Hypothalamus (tissue), 51 donors: ENCODE data around the gene ZNF433.
"Not testable (repeated sequence)": the region's sequence is repeated elsewhere in the genome, so short reads cannot be mapped to it uniquely, and the experiment has no call there.

Source experiments
- DNase-seq, 51 donors: peaks; one replicate each; lab custom pipeline; 2025; lab: John Stamatoyannopoulos, UW

ZNF433 gene

DNA sequence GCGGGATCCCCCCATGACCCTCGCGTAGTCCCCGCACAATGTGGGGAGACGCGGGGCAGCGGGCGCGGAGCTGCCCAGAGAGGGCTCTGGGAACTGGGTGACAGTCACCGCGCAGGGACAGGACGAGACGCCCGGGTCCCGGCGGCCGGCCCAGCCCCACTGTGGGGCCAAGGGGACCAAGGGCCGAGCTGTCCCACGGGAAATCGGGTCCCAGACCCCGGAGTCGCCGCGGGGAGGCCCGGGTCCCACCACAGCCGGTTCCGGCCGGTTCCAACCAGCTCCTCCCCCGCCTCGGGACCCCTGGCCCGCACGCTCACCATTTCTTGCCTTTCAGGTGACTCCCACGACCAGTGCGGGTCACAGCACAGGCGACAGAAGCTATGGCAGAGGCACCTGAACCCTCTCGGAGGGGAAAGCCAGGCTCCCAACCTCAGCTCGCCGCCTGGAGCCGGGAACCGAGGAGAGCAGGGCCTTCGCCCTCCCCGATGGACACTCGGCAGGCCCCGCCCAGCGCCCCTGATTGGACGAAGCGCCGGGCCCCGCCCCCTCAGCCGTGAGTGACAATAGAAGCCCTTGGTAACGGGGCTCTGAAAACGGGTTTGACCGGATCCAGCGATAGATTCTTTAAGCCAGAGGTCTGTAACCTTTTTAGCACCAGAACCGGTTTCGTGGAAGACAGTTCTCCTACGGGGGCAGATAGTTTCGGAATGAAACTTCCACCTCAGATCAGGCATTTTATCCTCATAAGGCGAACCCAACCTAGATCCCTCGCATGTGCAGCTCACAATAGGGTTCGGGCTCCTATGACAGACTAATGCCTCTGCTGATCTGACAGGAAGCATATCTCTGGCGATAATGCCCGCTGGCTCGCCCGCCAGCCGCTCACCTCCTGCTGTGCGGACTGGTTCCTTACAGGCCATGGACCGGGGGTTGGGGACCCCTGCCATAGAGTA, at the start of gene ZNF433:
ZNF433 (minus strand) TSS at position 460 of the 953 bp plus-strand sequence; CDS start at position 320, 140 bp downstream.
- DNase-seq = peak; percentile 45 to 95 (median 85)

DNA sequence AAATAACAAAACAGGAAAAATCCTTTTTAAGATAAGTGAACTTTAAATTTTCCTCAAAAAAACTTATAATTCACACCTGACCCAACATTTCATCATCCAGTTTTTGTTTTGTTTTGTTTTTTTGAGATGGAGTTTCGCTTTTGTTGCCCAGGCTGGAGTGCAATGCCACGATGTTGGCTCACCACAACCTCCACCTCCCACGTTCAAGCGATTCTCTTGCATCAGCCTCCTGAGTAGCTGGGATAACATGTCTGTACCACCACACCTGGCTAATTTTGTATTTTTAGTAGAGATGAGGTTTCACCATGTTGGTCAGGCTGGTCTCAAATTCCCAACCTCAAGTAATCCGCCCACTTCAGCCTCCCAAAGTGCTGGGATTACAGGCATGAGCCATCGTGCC, 47.9 kb upstream of the ZNF433 start:
- not testable (repeated sequence) for DNase-seq

DNA sequence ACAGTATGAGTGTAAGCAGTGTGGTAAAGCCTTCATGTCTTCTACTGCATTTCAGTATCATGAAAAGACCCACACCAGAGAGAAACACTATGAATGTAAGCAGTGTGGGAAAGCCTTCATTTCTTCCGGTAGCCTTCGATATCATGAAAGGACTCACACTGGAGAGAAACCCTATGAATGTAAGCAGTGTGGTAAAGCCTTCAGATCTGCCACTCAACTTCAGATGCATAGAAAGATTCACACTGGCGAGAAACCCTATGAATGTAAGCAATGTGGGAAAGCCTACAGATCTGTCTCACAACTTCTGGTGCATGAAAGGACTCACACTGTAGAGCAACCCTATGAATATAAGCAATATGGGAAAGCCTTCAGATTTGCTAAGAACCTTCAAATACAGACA, 41.9 kb upstream of the ZNF433 start:
- DNase-seq = no peak

DNA sequence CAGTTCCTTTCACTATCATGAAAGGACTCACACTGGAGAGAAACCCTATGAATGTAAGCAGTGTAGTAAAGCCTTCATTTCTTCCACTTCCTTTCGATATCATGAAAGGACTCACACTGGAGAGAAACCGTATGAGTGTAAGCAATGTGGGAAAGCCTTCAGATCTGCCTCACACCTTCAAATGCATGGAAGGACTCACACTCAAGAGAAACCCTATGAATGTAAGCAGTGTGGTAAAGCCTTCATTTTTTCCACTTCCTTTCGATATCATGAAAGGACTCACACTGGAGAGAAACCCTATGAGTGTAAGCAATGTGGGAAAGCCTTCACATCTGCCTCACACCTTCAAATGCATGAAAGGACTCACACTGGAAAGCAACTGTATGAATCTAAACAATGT, 40.9 kb upstream of the ZNF433 start:
- DNase-seq = not testable (repeated sequence)

DNA sequence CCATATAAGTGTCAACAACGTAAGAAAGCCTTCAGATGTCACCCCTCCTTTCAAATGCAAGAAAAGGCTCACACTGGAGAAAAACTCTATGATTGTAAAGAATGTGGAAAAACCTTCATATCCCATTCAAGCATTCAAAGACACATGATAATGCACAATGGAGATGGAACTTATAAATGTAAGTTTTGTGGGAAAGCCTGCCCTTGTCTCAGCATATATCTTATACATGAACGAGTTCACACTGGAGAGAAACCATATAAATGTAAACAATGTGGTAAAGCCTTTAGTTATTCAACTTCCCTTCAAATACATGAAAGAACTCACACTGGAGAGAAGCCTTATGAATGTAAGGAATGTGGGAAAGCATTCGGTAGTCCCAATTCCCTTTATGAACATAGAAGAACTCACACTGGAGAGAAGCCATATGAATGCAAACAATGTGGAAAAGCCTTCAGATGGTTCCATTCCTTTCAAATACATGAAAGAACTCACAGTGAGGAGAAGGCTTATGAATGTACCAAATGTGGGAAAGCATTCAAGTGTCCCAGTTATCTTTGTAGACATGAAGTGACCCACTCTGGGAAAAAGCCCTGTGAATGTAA, 40.2 kb upstream of the ZNF433 start:
- DNase-seq = no peak

DNA sequence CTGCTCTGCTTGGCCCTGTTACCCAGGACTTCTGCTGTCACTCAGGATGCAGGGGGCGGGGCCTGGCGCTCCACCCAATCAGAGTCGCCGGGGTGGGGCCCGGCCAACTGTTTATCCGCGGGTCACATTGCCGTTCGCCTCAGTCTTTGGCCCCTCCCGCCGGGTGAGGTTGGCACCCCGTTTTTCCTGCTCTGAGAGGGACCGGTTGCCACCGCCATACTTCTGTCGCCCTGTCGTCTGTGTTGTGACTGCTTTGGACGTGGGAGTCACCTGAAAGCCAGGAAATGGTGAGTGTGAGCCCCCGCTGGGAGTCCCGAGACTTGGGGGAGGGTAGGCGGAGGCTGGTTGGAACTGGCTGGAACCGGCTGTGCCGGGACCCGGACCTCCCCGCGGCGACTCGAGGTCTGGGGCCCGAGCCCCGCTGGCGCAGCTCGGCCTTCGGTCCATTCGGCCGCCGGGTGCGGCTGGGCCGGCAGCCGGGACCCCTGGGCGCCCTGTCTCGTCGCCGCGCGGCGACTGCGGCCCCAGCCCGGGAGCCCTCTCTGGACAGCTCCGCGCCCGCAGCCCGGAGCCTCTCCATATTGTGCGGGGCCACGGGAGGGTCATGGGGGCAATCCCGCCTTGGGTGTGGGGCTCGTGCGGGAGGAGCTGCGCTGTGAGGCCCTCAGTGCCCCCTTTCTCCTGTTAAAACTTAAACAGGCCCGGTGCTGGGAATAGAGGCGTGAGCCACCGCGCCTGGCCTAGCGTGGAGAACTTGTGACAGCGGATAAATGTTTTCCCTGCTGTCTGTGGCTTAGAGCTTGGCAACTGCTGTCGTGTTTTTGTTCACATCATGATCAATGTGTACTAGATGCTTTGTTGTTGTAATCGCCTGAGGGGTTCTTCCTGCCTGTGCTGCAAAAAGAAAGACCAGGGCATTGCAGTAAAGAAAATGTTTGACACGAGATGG, 29.4 kb upstream of the ZNF433 start, which contains the start of gene ZNF844:
ZNF844 (plus strand) TSS at position 142 of the 949 bp plus-strand sequence; CDS start at position 285, 143 bp downstream.
- DNase-seq = peak; percentile 66 to 99 (median 94)

DNA sequence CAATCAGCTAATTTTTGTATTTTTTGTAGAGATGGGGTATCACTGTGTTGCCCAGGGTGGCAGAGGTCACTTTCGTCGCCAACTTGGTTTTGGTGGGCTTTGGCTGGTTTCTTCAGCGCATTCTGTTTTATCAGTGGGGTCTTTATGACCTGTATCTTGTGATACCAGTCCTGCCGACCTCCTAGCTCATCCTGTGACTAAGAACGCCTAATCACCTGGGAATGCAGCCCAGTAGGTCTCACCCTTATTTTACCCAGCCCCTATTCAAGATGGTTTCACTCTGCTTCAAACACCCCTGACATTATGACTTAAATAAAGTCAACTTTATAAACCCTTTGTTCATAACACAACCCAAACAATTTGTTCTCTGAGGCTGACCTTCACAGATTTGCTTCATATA, 20.3 kb upstream of the ZNF433 start:
- DNase-seq = no peak

DNA sequence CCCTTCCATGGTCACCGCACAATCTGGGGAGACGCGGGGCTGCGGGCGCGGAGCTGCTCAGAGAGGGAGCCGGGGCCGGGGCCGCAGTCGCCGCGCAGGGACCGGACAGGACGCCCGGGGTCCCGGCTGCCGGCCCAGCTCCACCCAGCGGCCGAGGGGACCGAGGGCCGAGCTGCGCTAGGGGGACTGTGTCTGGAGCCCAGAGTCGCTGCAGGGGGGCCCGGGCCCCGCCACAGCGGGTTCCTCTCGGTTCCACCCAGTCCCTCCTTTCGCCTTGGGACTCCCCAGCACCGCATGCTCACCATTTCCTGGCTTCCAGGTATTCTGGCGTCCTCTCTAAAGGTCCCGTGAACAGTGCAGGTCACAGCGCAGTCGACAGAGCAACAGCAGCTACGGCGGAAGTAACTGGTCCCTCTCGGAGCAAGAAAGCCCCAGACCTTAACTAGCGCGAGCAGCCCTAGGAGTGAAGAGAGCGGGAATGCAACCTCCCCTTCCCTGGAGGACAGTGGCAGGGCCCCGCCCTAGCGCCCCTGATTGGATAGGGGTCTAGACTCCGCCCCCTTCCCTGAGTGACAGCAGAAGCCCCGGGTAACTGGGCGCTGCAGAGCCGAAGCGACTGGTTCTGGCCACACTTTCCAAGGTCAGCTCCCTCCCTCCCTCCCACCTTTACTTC, 17.2 kb upstream of the ZNF433 start, which contains the start of gene ZNF878:
ZNF878 (minus strand) TSS at position 465 of the 673 bp plus-strand sequence; CDS start at position 305, 160 bp downstream.
- peak; percentile 7 to 93 (median 77) for DNase-seq

DNA sequence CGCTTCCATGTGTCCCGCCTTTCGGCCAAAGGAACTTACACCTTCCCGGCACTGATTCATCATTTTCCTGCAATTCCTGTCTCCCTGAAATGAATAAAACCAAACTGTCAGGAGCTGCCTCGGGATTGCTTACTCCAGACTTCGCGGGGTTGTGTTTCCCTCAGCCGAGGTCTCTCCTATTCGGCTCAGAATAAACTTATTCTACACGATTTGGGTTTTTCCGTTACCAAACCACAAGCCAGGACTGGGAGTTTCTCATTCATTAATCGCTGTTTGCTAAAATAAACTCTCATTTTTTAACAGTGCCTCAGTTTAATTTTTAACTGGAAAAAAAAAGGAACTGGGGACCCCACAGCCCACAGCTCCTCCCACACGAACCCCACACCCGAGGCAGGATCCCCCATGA, 16.6 kb upstream of the ZNF433 start:
- DNase-seq = no peak

DNA sequence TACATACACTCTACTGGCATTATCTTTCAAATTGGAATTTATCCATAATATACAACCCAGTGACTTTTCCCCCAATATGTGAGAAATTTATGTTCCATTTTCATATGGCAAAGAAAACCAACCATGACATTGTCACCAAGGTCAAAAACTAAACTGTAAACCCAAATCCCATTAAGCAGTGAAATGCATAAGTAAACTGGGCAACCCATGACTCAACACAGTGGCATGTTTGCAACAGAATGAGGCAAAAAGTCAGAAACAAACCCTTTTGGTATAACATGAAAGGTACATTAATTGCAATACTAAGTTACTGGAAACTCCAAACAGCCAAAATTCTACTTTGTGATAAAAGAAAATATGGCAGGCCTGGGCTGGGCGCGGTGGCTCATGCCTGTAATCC, 12.4 kb upstream of the ZNF433 start:
- DNase-seq = no peak

DNA sequence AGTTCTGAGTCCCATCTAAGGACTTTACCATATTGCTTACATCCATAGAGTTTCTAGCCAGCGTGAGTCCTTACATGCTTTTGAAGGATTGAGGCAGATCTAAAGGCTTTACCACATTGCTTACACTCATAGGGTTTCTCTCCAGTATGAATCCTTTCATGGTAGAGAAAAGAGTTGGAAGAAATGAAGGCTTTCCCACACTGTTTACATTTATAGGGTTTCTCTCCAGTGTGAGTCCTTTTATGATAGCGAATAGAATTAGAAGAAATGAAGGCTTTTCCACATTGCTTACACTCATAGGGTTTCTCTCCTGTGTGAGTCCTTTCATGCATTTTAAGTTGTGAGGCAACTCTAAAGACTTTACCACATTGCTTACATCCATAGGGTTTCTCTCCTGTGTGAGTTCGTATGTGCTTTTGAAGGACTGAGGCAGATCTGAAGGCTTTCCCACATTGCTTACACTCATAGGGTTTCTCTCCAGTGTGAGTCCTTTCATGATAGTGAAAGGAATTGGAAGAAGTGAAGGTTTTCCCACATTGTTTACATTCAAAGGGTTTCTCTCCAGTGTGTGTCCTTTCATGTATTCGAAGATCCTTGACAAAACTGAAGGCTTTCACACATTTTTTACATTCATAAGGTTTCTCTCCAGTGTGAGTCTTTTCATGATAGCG, 8.4 kb upstream of the ZNF433 start:
- DNase-seq = no peak

DNA sequence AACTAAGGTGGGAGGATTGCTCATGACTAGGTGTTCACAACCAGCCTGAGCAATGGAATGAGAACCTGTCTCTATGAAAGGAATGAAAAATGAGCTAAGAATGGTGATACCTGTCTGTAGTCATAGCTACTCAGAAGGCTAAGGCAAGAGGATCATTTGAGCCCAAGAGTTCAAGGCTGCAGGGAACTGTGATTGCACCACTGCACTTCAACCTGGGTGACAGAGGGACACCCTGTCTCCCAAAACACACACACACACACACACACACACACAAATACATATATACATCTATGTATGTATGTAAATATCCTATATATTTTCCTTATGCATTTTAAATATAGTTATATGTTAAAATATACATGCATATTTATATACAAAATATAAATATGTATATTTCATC, 7.4 kb upstream of the ZNF433 start:
- no peak for DNase-seq

DNA sequence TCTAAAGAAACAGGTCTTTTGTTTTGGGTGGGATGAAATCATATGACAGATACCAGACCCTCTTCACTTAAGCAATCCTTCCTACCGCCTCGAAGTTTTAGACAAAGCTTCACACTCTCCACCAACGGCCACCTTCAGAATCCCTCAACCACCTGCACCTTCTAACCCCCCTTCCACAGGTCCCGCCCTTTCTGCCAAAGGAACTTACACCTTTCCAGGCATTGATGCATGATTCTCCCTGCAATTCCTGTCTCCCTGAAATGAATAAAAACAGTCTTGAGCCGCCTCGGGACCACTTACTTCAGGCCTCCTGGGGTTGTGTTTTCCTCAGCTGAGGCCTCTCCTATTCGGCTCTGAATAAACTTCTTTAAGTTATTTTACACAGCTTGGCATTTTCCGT, 859 bp downstream of the ZNF433 start:
- peak in 1 of 51 donors; percentile 1 for DNase-seq

DNA sequence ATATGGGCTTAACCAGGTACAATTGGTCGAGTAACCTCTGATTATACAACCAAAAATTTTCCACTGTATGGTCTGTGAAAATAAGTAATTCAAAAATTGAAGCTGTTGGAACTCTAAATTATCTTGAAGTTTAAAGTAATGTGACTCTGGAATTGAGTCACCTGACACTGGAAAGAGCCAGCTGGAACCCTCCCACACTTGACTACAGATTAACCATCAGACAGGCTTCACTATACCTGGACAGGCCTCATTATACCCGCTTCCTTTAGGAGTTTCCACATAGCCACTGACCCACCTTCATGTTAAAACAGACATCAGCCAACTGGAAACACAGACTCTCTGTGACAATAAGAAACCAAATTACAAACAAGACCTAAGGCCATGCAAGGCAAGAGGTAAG, 1.3 kb downstream of the ZNF433 start:
- DNase-seq = no peak

DNA sequence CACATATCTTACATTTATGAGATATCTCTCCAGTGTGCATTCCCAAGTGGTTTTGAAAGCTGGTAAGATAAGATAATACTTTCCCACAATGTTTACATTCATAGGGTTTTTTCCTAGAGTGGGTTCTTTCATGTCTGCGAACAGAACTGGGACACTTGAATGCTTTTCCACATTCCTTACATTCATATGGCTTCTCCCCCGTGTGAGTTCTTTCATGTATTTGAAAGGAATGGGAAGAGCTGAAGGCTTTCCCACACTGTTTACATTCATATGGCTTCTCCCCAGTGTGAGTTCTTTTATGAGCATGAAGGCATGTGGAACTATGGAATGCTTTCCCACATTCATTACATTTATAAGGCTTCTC, 19.7 kb downstream of the ZNF433 start:
- no peak for DNase-seq

DNA sequence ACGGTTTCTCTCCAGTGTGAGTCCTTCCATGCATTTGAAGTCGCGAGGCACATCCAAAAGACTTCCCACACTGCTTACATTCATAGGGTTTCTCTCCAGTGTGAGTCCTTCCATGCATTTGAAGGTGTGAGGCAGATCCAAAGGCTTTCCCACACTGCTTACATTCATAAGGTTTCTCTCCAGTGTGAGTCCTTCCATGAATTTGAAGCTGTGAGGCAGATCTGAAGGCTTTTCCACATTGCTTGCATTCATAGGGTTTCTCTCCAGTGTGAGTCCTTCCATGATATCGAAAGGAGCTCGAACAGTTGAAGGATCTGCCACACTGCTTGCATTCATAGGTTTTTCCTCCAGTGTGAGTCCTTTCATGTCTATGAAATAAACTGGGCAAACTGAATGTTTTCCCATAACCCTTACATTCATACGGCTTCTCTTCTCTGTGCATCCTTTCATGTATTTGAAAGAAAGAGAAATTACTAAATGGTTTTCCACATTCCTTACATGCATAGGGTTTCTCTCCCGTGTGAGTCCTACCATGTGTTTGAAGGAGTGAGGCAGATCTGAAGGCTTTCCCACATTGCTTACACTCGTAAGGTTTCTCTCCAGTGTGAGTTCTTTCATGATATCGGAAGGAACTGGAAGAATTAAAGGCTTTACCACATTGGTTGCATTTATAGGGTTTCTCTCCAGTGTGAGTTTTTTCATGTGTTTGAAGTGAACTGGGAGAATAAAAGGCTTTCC, 20.3 kb downstream of the ZNF433 start:
- DNase-seq = no peak

DNA sequence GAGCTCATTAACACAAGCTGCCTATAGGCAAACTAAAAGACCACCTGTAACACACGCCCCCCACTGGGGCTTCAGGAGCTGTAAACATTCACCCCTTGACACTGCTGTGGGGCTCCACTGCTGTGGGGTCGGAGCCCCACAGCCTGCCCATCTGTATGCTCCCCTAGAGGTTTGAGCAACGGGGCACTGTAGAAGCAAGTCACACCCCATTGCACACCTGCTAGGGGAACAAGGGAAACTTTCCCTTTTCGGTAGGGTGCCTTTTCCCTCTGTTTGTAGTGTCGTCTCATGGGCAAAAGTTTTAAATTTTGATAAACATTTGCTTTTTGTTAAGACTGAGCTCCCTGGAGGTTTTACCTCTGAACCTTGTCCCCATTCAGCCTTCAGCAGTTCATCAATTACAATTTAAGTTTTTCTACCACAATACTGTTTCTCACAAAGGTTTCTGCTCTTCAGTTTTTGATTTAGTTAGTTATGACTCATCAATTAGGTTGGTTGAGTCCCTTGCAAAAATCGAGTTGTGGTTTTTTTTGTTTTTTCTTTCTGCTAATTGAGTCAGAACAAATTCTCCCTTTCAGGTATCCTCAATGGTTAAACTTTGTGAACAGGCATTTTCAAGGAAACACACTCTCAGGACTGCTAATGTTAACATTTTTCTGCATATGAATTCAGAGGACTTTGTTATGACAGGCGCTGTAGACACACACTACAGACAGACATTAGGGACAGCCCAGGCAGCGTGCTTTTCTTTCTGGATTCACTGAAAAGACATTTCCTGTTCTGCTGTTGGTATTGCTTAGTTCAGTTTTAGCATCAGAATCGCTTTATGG, 35.1 kb downstream of the ZNF433 start:
- DNase-seq = no peak

DNA sequence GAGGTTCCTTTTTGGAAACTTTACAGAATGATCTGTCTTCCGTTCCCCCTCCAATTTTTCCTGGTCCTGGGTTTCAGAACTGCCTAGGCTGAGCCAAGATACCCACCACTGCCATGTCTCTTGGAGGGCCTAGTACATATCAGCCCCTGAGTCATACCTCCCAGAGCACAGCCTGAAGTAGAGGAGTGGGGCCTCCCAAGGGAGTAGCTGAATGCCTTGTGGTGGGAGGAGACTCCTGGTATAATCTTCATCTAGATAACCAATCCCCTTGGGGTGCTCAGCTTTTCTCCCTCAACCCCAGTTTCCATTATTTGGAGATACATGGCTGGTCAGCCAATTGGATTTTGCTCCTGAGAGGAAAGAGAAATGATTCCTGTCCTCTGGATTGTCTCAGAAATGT, 40.3 kb downstream of the ZNF433 start:
- DNase-seq = no peak
